Measurements from ENCODE around the gene SND1. TPM values are rescaled to one million over a fixed set of nuclear protein-coding genes. Genes with fewer than 3 reads are reported as not detected.

Gene SND1
- polyA plus RNA-seq, 3 donors = 46.5 to 97.3 (median 79.8) TPM

DNA sequence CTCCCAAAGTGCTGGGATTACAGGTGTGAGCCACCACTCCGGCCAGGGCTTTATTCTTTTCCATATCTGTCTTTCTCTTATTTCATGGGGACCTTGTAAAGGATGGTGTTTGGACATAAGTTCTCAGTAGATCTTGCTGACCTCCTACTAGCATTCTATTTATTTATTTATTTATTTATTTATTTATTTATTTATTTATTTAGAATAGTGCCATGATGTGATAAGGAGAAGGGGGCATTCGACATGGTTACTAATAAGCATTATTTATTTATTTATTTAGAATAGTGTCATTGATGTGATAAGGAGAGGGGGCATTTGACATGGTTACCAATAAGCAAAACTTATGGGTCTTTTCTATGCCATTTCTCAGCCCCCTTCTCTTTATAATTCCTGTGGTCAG lies 202.4 kb downstream of the SND1 start:
- no peaks in the 10 kb centered on the region for H4K20me1 ChIP-seq (ENCODE audit: insufficient read depth, low read length)
- H3K9ac ChIP-seq (ENCODE audit: insufficient read depth, low read length, poor library complexity, severe bottlenecking) = no peak overlapping the region
- H3K4me3 Mint-ChIP-seq = no peak overlapping the region
- no CpG with 5 or more reads among the region's 2 CpGs for WGBS (ENCODE audit: insufficient coverage)
- H3K27me3 ChIP-seq (ENCODE audit: control insufficient read depth in 2 of 2, insufficient read depth in 2 of 2, low read length in 2 of 2) = no peaks in the 10 kb centered on the region
- H3K9me3 ChIP-seq (replicated peaks in 1 of 2; ENCODE audit: control insufficient read depth in 1 of 2, insufficient read depth in 1 of 2, low read length in 2 of 2) = no peaks in the 10 kb centered on the region
- H2AFZ ChIP-seq (ENCODE audit: insufficient read depth, low read depth, low read length, poor library complexity, severe bottlenecking) = no peak overlapping the region
- H3K27ac Mint-ChIP-seq = no peak overlapping the region
- no peaks in the 10 kb centered on the region for H3K9me3 Mint-ChIP-seq
- peaks cover 30 to 47% of the 10 kb centered on the region in 2 donors for H3K36me3 Mint-ChIP-seq
- DNase-seq = no peak
- peaks cover 7% of the 10 kb centered on the region for H3K79me2 ChIP-seq (ENCODE audit: insufficient read depth, low read length)
- H3K4me1 ChIP-seq (ENCODE audit: control insufficient read depth in 1 of 2, insufficient read depth in 2 of 2, low read length in 2 of 2) = no peaks in the 10 kb centered on the region
- intact Hi-C loops (cut with micrococcal nuclease) = no loop called here
- H3K4me1 Mint-ChIP-seq = peaks cover 3% of the 10 kb centered on the region
- H3K4me3 ChIP-seq (replicated peaks in 1 of 3; ENCODE audit: low read depth in 2 of 3, low read length in 3 of 3) = no peak overlapping the region
- H3K27ac ChIP-seq (ENCODE audit: low read depth in 1 of 2, low read length in 2 of 2) = no peak overlapping the region
- H3K27me3 Mint-ChIP-seq (ENCODE audit: low read depth in 3 of 3) = no peaks in the 10 kb centered on the region
- TF ChIP-seq CTCF (IDR thresholded peaks at IDR 0.05) = no peak
- peaks cover 3 to 26% of the 10 kb centered on the region in 2 donors for H3K36me3 ChIP-seq (replicated peaks in 1 of 2; ENCODE audit: control insufficient read depth in 1 of 2, insufficient read depth in 2 of 2, low read length in 2 of 2)
- no peak overlapping the region for H3K4me2 ChIP-seq (replicated peaks; ENCODE audit: extremely low read depth, low read length, poor library complexity, severe bottlenecking)

- no peaks in the 10 kb centered on the region for H3K4me1 Mint-ChIP-seq
- no peaks in the 10 kb centered on the region for H3K27me3 Mint-ChIP-seq (ENCODE audit: low read depth in 3 of 3)
- WGBS (ENCODE audit: insufficient coverage) = no CpG with 5 or more reads among the region's 4 CpGs
- H3K27ac Mint-ChIP-seq = no peak overlapping the region
- DNase-seq = no peak
- H3K9ac ChIP-seq (ENCODE audit: insufficient read depth, low read length, poor library complexity, severe bottlenecking) = no peak overlapping the region
- H3K9me3 Mint-ChIP-seq = no peaks in the 10 kb centered on the region
- no peaks in the 10 kb centered on the region for H3K4me1 ChIP-seq (ENCODE audit: control insufficient read depth in 1 of 2, insufficient read depth in 2 of 2, low read length in 2 of 2)
- no peak overlapping the region for H2AFZ ChIP-seq (ENCODE audit: insufficient read depth, low read depth, low read length, poor library complexity, severe bottlenecking)
- no peak overlapping the region for H3K4me3 Mint-ChIP-seq
- H3K27ac ChIP-seq (ENCODE audit: low read depth in 1 of 2, low read length in 2 of 2) = no peak overlapping the region
- H3K79me2 ChIP-seq (ENCODE audit: insufficient read depth, low read length) = peaks cover 15% of the 10 kb centered on the region
- no peak overlapping the region for H3K4me3 ChIP-seq (replicated peaks in 1 of 3; ENCODE audit: low read depth in 2 of 3, low read length in 3 of 3)
- H3K4me2 ChIP-seq (replicated peaks; ENCODE audit: extremely low read depth, low read length, poor library complexity, severe bottlenecking) = no peak overlapping the region
- H3K36me3 Mint-ChIP-seq = peaks cover 20 to 38% of the 10 kb centered on the region in 2 donors
- H3K36me3 ChIP-seq (replicated peaks in 1 of 2; ENCODE audit: control insufficient read depth in 1 of 2, insufficient read depth in 2 of 2, low read length in 2 of 2) = peaks cover 3 to 17% of the 10 kb centered on the region in 2 donors
- no peaks in the 10 kb centered on the region for H3K9me3 ChIP-seq (replicated peaks in 1 of 2; ENCODE audit: control insufficient read depth in 1 of 2, insufficient read depth in 1 of 2, low read length in 2 of 2)
- no peaks in the 10 kb centered on the region for H3K27me3 ChIP-seq (ENCODE audit: control insufficient read depth in 2 of 2, insufficient read depth in 2 of 2, low read length in 2 of 2)
- intact Hi-C loops (cut with micrococcal nuclease) = no loop called here
- no peak for TF ChIP-seq CTCF (IDR thresholded peaks at IDR 0.05)
- peaks cover 10% of the 10 kb centered on the region for H4K20me1 ChIP-seq (ENCODE audit: insufficient read depth, low read length)
These were observed 205.5 kb downstream of the SND1 start for GRCh38 chr7:127857464-127857841.

All from CD14-positive monocyte (primary cell).